ENCODE data around the gene KCNK7. TPM values are rescaled to one million over a fixed set of nuclear protein-coding genes. Genes with fewer than 3 reads are reported as not detected.

The KCNK7 gene
- total RNA-seq, 1 experiment from 2014 or later, result 1.8 TPM

- Mint-ChIP-seq H3K4me3 (peak overlapping the region; percentile 63 to 86), H3K4me1 (peaks cover 27 to 52% of the 10 kb centered on the region in 2 experiments), H3K27me3 (ENCODE audit: low read depth) (peaks cover 31% of the 10 kb centered on the region), H3K9me3 (no peaks in the 10 kb centered on the region), H3K27ac (no peak overlapping the region; a peak in 1 of 7 replicates), H3K36me3 (ENCODE audit: insufficient read depth in 1 of 3, low read depth in 3 of 3) (peaks cover 3 to 7% (median 6%) of the 10 kb centered on the region in 3 experiments; a peak in 4 of 7 replicates)
- H2BK20ac ChIP-seq (ENCODE audit: low read depth, low read length, poor library complexity, severe bottlenecking), result no peak overlapping the region
- H3K27ac ChIP-seq (ENCODE audit: insufficient read length, low read depth, low read length), result no peak overlapping the region
- peak overlapping the region; percentile 60 for H3K4me2 ChIP-seq (ENCODE audit: insufficient read depth, insufficient read length, low read length)
- H2BK5ac ChIP-seq (ENCODE audit: insufficient read length, low read length), result no peak overlapping the region
- no peak overlapping the region for H3K4ac ChIP-seq (ENCODE audit: low read depth, low read length)
- H3K56ac ChIP-seq (ENCODE audit: insufficient read length, low read depth, low read length), result no peak overlapping the region
- no peaks in the 10 kb centered on the region for H3K9me3 ChIP-seq (ENCODE audit: control insufficient read depth, low read depth, low read length)
- no peaks in the 10 kb centered on the region; the same call in 1 of the 2 replicates for H3K4me1 ChIP-seq (ENCODE audit: insufficient read depth, low read length)
- no peak overlapping the region for H2BK120ac ChIP-seq (ENCODE audit: low read depth, low read length, poor library complexity, severe bottlenecking)
- H3K27me3 ChIP-seq (ENCODE audit: insufficient read depth, low read length), result peaks cover 8% of the 10 kb centered on the region; the same call in 1 of the 2 replicates
- H2AFZ ChIP-seq (ENCODE audit: low read length), result no peak overlapping the region
- H3K79me1 ChIP-seq (ENCODE audit: insufficient read depth, low read depth, low read length, poor library complexity, severe bottlenecking), result peaks cover 4% of the 10 kb centered on the region
- H3T11ph ChIP-seq (ENCODE audit: low read length), result no peak overlapping the region
- no peak overlapping the region for H4K8ac ChIP-seq (replicated peaks; ENCODE audit: insufficient read length, low read depth, low read length)
- H2BK15ac ChIP-seq (ENCODE audit: low read depth, low read length), result no peak overlapping the region
- H3K23me2 ChIP-seq (ENCODE audit: insufficient read length, low read depth, low read length, poor library complexity, severe bottlenecking), result peaks cover 16% of the 10 kb centered on the region
- H4K5ac ChIP-seq (ENCODE audit: insufficient read length, low read depth, low read length), result no peak overlapping the region
- whole genome bisulfite sequencing (ENCODE audit: extremely low coverage, insufficient read length, low lambda C conversion rate), result no CpG with 5 or more reads among the region's 28 CpGs
- no peak overlapping the region for H4K91ac ChIP-seq (ENCODE audit: insufficient read length, low read depth, low read length)
- H2AK5ac ChIP-seq (ENCODE audit: insufficient read length, low read length), result no peak overlapping the region
- no peak overlapping the region for H3K14ac ChIP-seq (ENCODE audit: insufficient read depth, low read length)
- no peak for DNase-seq
- H3K9ac ChIP-seq (ENCODE audit: extremely low read depth, insufficient read length, low read length), result no peak overlapping the region
- no peak overlapping the region for H3K23ac ChIP-seq (ENCODE audit: insufficient read length, low read depth, low read length)
- H2BK12ac ChIP-seq (ENCODE audit: insufficient read length, low read depth, low read length), result no peak overlapping the region
- TF ChIP-seq CTCF (conservative IDR thresholded peaks at IDR 0.05), result no peak
- H4K20me1 ChIP-seq (ENCODE audit: control insufficient read depth, insufficient read depth, insufficient read length), result no peaks in the 10 kb centered on the region
- H3K79me2 ChIP-seq (ENCODE audit: insufficient read depth, low read length), result no peaks in the 10 kb centered on the region; the same call in 1 of the 2 replicates
- no peak overlapping the region for H3K18ac ChIP-seq (ENCODE audit: insufficient read length, low read depth, low read length)
Observed at GRCh38 chr11:65574811-65575567, 20.6 kb downstream of the KCNK7 start.
